ENCODE measurements around the gene ETV6. TPM values are rescaled to one million over a fixed set of nuclear protein-coding genes. Genes with fewer than 3 reads are reported as not detected.

ETV6 gene
- total RNA-seq, 2 experiments from 2014 or later = 28.5 to 30.2 TPM

DNA sequence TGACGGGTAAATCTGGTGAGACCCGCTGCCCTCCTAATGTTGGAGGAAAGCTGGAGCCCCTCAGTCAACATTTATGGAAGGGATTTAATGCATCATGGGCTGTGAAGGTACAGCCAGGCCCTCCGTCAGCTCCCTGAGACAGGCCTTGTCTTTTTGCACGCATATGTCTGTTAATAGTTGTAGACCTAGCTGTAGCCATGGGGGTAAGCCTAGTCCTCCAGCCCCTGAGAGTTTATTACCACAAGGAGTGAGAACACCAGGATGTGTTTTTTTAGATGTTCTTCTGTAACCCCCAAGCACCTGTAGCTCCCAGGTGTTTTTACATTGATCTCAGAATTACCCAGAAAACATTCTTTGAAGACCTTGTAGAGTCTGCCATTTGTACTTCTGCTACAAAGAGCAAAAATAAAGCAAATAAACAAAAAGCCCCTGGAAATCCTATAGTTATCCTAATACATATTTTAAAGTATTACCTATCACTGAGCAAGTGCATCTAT lies 25.5 kb downstream of the ETV6 start:
- no peaks in the 10 kb centered on the region for H3K27me3 ChIP-seq (ENCODE audit: control insufficient read depth in 1 of 2, insufficient read depth in 2 of 2, low read length in 2 of 2)
- H3K9me3 ChIP-seq (ENCODE audit: control insufficient read depth in 1 of 2, insufficient read depth in 1 of 2, low read length in 2 of 2) = no peaks in the 10 kb centered on the region
- H3K4me1 Mint-ChIP-seq (ENCODE audit: low read depth) = peaks cover 93% of the 10 kb centered on the region
- no peak overlapping the region for H3K4me3 Mint-ChIP-seq
- H3K27me3 Mint-ChIP-seq = no peaks in the 10 kb centered on the region
- CTCF ChIA-PET = no interaction called here
- H3K27ac ChIP-seq (ENCODE audit: low read depth in 1 of 2, low read length in 2 of 2) = no peak overlapping the region
- peaks cover 19% of the 10 kb centered on the region for H3K36me3 Mint-ChIP-seq (ENCODE audit: low read depth)
- no peaks in the 10 kb centered on the region for H3K9me3 Mint-ChIP-seq
- peak overlapping the region; percentile 31 for H3K27ac Mint-ChIP-seq
- peaks cover 8% of the 10 kb centered on the region for H3K36me3 ChIP-seq (ENCODE audit: insufficient read depth, low read length)
- no peak overlapping the region for H3K4me3 ChIP-seq (ENCODE audit: low read length)
- DNase-seq = no peak
- no peak for ATAC-seq (ENCODE audit: poor library complexity)
- intact Hi-C loops (cut with DNase I, micrococcal nuclease) = no loop called here
- peaks cover 22% of the 10 kb centered on the region for H3K4me1 ChIP-seq (ENCODE audit: insufficient read depth, low read length)
- POLR2A ChIA-PET = interaction anchor here (0.6 kb wide), 1 partner anchor 90 kb away, joined by 3 read pairs; no protein-coding TSS in a partner anchor
- TF ChIP-seq, protein P1, sequence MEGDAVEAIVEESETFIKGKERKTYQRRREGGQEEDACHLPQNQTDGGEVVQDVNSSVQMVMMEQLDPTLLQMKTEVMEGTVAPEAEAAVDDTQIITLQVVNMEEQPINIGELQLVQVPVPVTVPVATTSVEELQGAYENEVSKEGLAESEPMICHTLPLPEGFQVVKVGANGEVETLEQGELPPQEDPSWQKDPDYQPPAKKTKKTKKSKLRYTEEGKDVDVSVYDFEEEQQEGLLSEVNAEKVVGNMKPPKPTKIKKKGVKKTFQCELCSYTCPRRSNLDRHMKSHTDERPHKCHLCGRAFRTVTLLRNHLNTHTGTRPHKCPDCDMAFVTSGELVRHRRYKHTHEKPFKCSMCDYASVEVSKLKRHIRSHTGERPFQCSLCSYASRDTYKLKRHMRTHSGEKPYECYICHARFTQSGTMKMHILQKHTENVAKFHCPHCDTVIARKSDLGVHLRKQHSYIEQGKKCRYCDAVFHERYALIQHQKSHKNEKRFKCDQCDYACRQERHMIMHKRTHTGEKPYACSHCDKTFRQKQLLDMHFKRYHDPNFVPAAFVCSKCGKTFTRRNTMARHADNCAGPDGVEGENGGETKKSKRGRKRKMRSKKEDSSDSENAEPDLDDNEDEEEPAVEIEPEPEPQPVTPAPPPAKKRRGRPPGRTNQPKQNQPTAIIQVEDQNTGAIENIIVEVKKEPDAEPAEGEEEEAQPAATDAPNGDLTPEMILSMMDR (IDR thresholded peaks at IDR 0.05) = no peak

DNA sequence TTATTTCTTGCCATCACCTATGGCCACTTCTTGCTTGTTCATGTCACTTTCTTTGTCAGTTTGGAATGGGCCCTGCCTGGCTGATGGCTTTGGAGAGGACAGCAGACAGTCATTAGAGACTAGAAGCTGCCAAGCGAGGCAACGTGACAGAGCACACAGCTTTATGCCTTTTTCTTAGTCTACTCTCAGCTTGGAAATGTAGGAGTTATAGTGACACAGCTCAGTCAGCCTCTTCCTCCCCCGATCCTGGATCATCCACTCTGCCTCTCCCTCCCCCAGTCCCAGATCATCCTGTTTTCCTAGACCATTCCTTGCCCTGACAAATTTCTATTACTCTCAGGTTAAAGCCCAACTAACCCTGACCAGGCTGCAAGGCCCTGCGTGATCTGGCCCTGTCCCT lies 26.6 kb downstream of the ETV6 start:
- H3K36me3 Mint-ChIP-seq (ENCODE audit: low read depth) = peaks cover 19% of the 10 kb centered on the region
- Histone ChIP-seq H3K36me3 (ENCODE audit: insufficient read depth, low read length) (peaks cover 8% of the 10 kb centered on the region), H3K9me3 (ENCODE audit: control insufficient read depth in 1 of 2, insufficient read depth in 1 of 2, low read length in 2 of 2) (no peaks in the 10 kb centered on the region), H3K4me1 (ENCODE audit: insufficient read depth, low read length) (peaks cover 22% of the 10 kb centered on the region), H3K27me3 (ENCODE audit: control insufficient read depth in 1 of 2, insufficient read depth in 2 of 2, low read length in 2 of 2) (no peaks in the 10 kb centered on the region), H3K4me3 (ENCODE audit: low read length) (no peak overlapping the region), H3K27ac (ENCODE audit: low read depth in 1 of 2, low read length in 2 of 2) (no peak overlapping the region)
- H3K27me3 Mint-ChIP-seq = no peaks in the 10 kb centered on the region
- H3K4me3 Mint-ChIP-seq = no peak overlapping the region
- TF ChIP-seq, protein P1 (IDR thresholded peaks at IDR 0.05) = no peak
- no peaks in the 10 kb centered on the region for H3K9me3 Mint-ChIP-seq
- ChIA-PET POLR2A (no interaction called here), CTCF (no interaction called here)
- intact Hi-C loops (cut with DNase I, micrococcal nuclease) = no loop called here
- H3K27ac Mint-ChIP-seq = no peak overlapping the region
- no peak for DNase-seq
- no peak for ATAC-seq (ENCODE audit: poor library complexity)
- peaks cover 94% of the 10 kb centered on the region for H3K4me1 Mint-ChIP-seq (ENCODE audit: low read depth)

DNA sequence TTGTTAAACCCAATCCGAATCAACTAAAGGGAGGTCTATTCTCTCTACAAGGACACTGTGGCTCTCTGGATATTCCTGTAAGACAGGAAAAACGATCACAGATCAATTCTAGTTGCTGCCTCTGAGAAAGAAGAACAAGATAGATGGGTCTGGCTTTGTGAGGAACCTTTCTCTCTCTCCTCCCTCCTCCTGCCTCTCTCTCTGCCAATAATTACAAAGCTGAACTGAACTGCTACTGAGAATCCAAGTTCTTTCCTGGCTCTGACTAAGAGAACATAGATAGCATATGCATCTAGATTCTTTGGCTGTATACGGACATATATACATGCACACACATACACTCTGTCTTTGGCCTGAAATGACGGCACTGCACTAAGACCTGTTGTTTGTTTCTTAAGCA lies 27.6 kb downstream of the ETV6 start:
- CTCF ChIA-PET = no interaction called here
- H3K4me1 ChIP-seq (ENCODE audit: insufficient read depth, low read length) = peaks cover 22% of the 10 kb centered on the region
- Mint-ChIP-seq H3K4me1 (ENCODE audit: low read depth) (peaks cover 86% of the 10 kb centered on the region), H3K9me3 (no peaks in the 10 kb centered on the region), H3K4me3 (no peak overlapping the region), H3K27ac (no peak overlapping the region), H3K27me3 (no peaks in the 10 kb centered on the region), H3K36me3 (ENCODE audit: low read depth) (peaks cover 19% of the 10 kb centered on the region)
- POLR2A ChIA-PET = no interaction called here
- ATAC-seq (ENCODE audit: poor library complexity) (no peak), DNase-seq (no peak)
- no peak overlapping the region for H3K27ac ChIP-seq (ENCODE audit: low read depth in 1 of 2, low read length in 2 of 2)
- intact Hi-C loops (cut with DNase I, micrococcal nuclease) = no loop called here
- TF ChIP-seq, protein P1 (IDR thresholded peaks at IDR 0.05) = no peak
- no peak overlapping the region for H3K4me3 ChIP-seq (ENCODE audit: low read length)
- no peaks in the 10 kb centered on the region for H3K27me3 ChIP-seq (ENCODE audit: control insufficient read depth in 1 of 2, insufficient read depth in 2 of 2, low read length in 2 of 2)
- H3K36me3 ChIP-seq (ENCODE audit: insufficient read depth, low read length) = peaks cover 8% of the 10 kb centered on the region
- H3K9me3 ChIP-seq (ENCODE audit: control insufficient read depth in 1 of 2, insufficient read depth in 1 of 2, low read length in 2 of 2) = no peaks in the 10 kb centered on the region
